ENCODE measurements around the gene PDZRN3.

Gene PDZRN3

GRCh38 chr3:73655197-73655596, 30.5 kb upstream of the PDZRN3 start:
- H3K27me3 ChIP-seq (ENCODE audit: insufficient read depth, poor library complexity, severe bottlenecking), result no peaks in the 10 kb centered on the region
- no peak overlapping the region for H3K27ac ChIP-seq (replicated peaks)
- H3K4me3 ChIP-seq (replicated peaks; ENCODE audit: insufficient read depth, low read length), result no peak overlapping the region
- no peak for DNase-seq (ENCODE audit: low read depth in 1 of 2, low spot score in 1 of 2)
- no peak for TF ChIP-seq GABPA (IDR thresholded peaks at IDR 0.05; ENCODE audit: low read depth)
- no peak for TF ChIP-seq CTCF (IDR thresholded peaks at IDR 0.05; ENCODE audit: insufficient read depth, low read length)
- TF ChIP-seq SPI1 (IDR thresholded peaks at IDR 0.05; ENCODE audit: borderline replicate concordance, low read depth), result no peak
- TF ChIP-seq POLR2AphosphoS5 (IDR thresholded peaks at IDR 0.05; ENCODE audit: low read depth), result no peak
- TF ChIP-seq REST (IDR thresholded peaks at IDR 0.05; ENCODE audit: insufficient replicate concordance, low read depth), result no peak

GRCh38 chr3:73653877-73654276, 29.1 kb upstream of the PDZRN3 start:
- no peak overlapping the region for H3K27ac ChIP-seq (replicated peaks)
- H3K4me3 ChIP-seq (replicated peaks; ENCODE audit: insufficient read depth, low read length), result no peak overlapping the region
- H3K27me3 ChIP-seq (ENCODE audit: insufficient read depth, poor library complexity, severe bottlenecking), result no peaks in the 10 kb centered on the region
- DNase-seq (ENCODE audit: low read depth in 1 of 2, low spot score in 1 of 2), result no peak
- TF ChIP-seq GABPA (IDR thresholded peaks at IDR 0.05; ENCODE audit: low read depth) (no peak), SPI1 (IDR thresholded peaks at IDR 0.05; ENCODE audit: borderline replicate concordance, low read depth) (no peak), POLR2AphosphoS5 (IDR thresholded peaks at IDR 0.05; ENCODE audit: low read depth) (no peak), CTCF (IDR thresholded peaks at IDR 0.05; ENCODE audit: insufficient read depth, low read length) (no peak), REST (IDR thresholded peaks at IDR 0.05; ENCODE audit: insufficient replicate concordance, low read depth) (no peak)

- no peak for DNase-seq (ENCODE audit: low read depth in 1 of 2, low spot score in 1 of 2)
Observed at GRCh38 chr3:73653351-73653750, 28.6 kb upstream of the PDZRN3 start.

More at GRCh38 chr3:73653351-73653750, 28.6 kb upstream of the PDZRN3 start:
- TF ChIP-seq GABPA (IDR thresholded peaks at IDR 0.05; ENCODE audit: low read depth), result no peak
- TF ChIP-seq SPI1 (IDR thresholded peaks at IDR 0.05; ENCODE audit: borderline replicate concordance, low read depth), result no peak
- no peak for TF ChIP-seq CTCF (IDR thresholded peaks at IDR 0.05; ENCODE audit: insufficient read depth, low read length)
- TF ChIP-seq REST (IDR thresholded peaks at IDR 0.05; ENCODE audit: insufficient replicate concordance, low read depth), result no peak
- TF ChIP-seq POLR2AphosphoS5 (IDR thresholded peaks at IDR 0.05; ENCODE audit: low read depth), result no peak
- Histone ChIP-seq H3K27me3 (ENCODE audit: insufficient read depth, poor library complexity, severe bottlenecking) (no peaks in the 10 kb centered on the region), H3K4me3 (replicated peaks; ENCODE audit: insufficient read depth, low read length) (no peak overlapping the region), H3K27ac (replicated peaks) (no peak overlapping the region)
